ENCODE measurements around the gene FRMD7.

The FRMD7 gene

DNA sequence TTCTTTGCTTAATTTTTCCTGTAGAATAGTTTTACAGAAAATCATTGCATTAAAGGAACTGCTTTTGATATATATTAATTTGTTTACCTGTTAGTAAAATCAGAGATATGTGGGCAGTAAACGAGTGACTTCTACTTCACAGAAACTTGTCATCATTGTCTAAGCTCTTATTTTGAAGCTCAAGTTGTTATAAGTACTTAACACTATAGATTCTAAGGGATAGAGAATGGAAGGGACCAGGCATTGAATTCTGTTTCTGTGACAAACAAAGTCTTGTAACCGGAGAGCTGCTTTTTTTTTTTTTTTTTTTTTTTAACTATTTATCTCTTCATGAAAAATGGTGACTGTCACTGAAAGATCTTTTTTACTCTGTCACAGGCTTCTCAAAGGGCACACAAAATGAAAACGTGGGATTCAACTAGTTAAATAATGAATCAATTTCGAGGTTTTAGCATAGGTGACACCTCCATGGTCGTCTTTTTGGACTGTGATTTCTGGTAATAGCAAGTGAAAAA, 90.3 kb downstream of the FRMD7 start:
- no peak for DNase-seq

DNA sequence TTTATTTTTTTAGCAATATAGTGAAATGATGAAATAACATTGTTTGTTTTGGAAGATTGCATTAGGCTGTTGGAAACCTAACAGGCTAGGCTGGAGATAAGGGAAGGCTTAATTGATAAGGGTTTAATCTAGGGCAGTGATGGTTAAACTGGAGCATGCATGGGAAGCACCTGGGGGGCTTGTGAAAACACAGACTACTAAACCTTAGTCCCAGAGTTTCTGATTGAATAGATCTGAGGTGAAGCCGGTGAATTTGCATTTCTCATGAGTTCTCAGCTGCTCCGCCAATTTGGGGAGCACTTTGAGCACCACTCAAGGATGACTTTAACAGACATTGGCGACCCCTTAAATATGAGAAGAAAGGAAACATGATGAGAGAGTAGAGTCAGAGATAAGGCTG, 93.2 kb downstream of the FRMD7 start:
- DNase-seq: no peak

DNA sequence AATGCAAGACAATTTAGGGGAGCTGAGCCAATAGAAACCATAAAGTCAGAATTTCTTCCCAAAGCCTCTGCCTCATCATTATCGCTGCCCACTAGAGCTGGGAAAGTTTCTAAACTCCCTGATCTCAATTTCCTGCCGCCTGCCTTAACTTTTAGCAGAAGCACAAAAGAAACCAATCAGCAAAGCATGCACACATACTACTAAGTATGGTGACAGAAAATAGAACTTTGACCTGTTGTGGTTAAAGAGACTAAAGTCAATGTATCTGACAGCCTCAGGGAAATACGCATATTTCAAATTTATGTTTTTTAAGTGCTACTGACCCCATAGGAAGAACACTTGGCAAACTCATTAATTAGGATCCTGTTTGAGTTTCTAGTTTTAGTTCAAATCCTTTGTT, 94.7 kb downstream of the FRMD7 start:
- no peak for DNase-seq

DNA sequence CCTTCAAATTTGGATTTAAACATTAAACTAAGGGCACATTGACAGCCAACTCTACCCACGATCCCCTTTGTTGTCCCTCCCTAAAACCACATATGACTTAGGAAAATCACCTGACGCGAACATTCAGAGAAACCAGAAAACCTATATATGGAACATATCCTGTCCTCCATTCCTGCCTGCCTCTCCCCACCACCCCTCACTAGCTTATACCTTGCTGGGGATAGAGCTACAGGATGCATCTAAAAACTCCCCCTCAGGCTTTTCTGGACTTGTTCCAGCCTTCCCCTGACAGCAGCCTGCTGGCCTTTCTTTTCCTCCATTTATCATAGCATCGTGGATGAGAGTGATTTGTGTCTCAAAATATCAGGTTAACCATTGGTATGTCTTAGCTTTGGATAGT, 96.0 kb downstream of the FRMD7 start:
- DNase-seq: no peak

DNA sequence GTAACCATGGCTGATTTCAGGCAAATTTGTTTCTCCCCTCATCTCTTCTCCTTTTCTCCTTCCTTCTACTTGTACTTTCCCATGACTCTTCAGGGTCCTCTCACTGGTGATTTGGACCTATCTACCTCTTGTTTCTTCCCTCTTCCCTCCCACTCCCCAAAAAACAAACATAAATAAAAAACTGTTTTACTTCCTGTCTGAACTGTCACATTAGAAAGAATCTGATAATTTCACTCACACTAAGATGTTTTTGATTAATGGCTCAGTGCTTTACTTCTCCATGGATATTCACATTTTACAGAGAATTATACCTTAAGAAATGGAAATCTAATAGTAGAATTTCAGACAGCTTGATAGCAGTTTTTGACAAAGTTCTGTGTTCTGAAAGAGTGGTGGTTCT, 97.6 kb downstream of the FRMD7 start:
- no peak for DNase-seq
